Astrocyte of the spinal cord (primary cell): ENCODE data around the gene SIGLEC12.

ENCODE experiments used
- DNase-seq: peaks from one replicate; pipeline ENCODE4 v3.0.0; 2011; ENCODE audit warnings: low read depth, low spot score
- H3K4me3 ChIP-seq: 2 replicates; pipeline ENCODE4 v1.5.1; 2011; ENCODE audit warnings: low read depth, mild to moderate bottlenecking, low read length, moderate library complexity
- in situ Hi-C: cut with HindIII; loops from 2 replicates; pipeline ENCODE4 v1.10.0; 2017; ENCODE audit warnings: low sequenced_read_pairs
- TF ChIP-seq, protein P1 (sequence below): IDR thresholded peaks from 2 replicates; pipeline ENCODE4 v1.5.1; 2012; ENCODE audit warnings: low read depth, mild to moderate bottlenecking, low read length, inconsistent platforms

The SIGLEC12 gene

GRCh38 chr19:51509823-51510660, 8.4 kb upstream of the SIGLEC12 start:
- no peak for DNase-seq
- TF ChIP-seq, protein P1, sequence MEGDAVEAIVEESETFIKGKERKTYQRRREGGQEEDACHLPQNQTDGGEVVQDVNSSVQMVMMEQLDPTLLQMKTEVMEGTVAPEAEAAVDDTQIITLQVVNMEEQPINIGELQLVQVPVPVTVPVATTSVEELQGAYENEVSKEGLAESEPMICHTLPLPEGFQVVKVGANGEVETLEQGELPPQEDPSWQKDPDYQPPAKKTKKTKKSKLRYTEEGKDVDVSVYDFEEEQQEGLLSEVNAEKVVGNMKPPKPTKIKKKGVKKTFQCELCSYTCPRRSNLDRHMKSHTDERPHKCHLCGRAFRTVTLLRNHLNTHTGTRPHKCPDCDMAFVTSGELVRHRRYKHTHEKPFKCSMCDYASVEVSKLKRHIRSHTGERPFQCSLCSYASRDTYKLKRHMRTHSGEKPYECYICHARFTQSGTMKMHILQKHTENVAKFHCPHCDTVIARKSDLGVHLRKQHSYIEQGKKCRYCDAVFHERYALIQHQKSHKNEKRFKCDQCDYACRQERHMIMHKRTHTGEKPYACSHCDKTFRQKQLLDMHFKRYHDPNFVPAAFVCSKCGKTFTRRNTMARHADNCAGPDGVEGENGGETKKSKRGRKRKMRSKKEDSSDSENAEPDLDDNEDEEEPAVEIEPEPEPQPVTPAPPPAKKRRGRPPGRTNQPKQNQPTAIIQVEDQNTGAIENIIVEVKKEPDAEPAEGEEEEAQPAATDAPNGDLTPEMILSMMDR, result no peak
- in situ Hi-C loops, result no loop called here
- H3K4me3 ChIP-seq, result no peak overlapping the region

DNA sequence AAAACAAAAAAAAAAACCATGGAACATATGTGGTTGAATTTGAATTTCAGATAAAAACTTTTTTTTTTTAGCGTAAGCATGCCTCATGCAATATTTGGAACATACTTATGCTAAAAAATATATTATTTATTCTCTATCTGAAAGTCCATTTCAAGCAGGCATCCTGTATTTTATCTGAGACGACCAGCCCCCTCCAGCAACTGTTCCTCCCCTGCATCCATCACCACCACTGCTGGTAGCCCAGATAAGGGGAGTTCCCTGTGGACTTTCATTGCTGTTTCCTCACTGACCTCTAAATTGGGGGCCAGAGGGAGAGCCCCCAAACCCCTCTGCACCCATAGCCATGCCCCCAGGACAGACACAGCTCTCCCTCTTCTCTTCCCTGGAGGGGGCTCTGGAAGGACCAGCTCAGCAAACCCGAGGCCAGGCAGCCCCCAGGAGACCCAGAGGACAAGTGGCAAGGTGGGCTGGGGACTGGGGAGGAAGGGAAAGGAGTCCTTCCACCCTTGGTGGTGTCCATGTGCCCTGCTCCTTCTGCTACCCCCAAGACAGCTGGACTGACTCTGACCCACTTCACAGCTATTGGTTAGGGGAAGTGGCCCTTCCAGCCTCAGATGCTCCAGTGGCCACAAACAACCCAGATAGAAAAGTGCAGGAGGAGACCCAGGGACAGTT, 6.6 kb upstream of the SIGLEC12 start:
- no peak overlapping the region for H3K4me3 ChIP-seq
- TF ChIP-seq, protein P1, result no peak
- in situ Hi-C loops, result no loop called here
- DNase-seq, result no peak

DNA sequence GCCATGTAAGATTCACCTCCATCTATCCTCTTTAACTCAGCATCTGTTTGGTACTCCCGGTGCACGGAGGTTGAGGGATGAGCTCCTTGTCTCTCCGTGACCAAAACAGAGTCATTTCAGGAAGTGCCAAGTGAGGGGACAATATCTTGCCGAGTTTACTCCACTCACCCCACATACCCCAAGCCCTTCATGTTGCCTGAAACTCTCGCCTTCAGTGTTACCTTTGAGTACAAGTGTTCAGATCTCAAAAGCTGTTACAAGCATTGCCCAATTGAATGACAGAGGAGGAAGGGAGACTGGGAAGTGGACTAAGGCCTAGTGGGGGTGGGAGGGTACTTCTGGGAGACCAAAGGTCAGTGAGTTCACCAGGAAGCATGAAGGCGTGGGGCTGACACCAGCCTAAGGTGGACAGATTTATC, 6.0 kb upstream of the SIGLEC12 start:
- DNase-seq, result no peak
- in situ Hi-C loops, result no loop called here

GRCh38 chr19:51507192-51507591, 5.6 kb upstream of the SIGLEC12 start:
- in situ Hi-C loops, result no loop called here
- no peak for DNase-seq
- H3K4me3 ChIP-seq, result no peak overlapping the region
- TF ChIP-seq, protein P1, result no peak

More for the DNA sequence above, 6.0 kb upstream of the SIGLEC12 start:
- H3K4me3 ChIP-seq, result no peak overlapping the region
- TF ChIP-seq, protein P1, result no peak

GRCh38 chr19:51505904-51506303, 4.3 kb upstream of the SIGLEC12 start:
- TF ChIP-seq, protein P1, result no peak
- no peak for DNase-seq
- H3K4me3 ChIP-seq, result no peak overlapping the region
- in situ Hi-C loops, result no loop called here

DNA sequence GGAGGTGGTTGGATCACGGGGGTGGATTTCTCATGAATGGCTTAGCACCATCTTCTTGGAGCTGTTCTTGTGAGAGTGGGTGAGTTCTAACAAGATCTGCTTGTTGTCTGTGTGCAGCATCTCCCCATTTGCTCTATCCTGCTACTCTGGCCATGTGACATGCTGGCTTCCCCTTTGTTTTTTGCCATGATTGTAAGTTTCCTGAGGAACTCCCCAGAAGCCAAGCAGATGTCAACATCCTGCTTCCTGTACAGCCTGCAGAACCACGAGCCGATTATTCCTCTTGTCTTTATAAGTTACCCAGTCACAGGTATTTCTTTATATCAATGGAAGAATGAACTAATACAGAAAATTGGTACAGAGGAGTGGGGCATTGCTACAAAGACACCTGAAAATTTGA, 2.3 kb upstream of the SIGLEC12 start:
- in situ Hi-C loops, result no loop called here
- no peak overlapping the region for H3K4me3 ChIP-seq
- no peak for DNase-seq
- TF ChIP-seq, protein P1, result no peak
